ENCODE data around the gene MYCN. TPM values are rescaled to one million over a fixed set of nuclear protein-coding genes. Genes with fewer than 3 reads are reported as not detected.

The MYCN gene
- total and polyA plus RNA-seq, 2 donors (not counting 1 experiment from before 2014, with no cell fraction given), result not detected

DNA sequence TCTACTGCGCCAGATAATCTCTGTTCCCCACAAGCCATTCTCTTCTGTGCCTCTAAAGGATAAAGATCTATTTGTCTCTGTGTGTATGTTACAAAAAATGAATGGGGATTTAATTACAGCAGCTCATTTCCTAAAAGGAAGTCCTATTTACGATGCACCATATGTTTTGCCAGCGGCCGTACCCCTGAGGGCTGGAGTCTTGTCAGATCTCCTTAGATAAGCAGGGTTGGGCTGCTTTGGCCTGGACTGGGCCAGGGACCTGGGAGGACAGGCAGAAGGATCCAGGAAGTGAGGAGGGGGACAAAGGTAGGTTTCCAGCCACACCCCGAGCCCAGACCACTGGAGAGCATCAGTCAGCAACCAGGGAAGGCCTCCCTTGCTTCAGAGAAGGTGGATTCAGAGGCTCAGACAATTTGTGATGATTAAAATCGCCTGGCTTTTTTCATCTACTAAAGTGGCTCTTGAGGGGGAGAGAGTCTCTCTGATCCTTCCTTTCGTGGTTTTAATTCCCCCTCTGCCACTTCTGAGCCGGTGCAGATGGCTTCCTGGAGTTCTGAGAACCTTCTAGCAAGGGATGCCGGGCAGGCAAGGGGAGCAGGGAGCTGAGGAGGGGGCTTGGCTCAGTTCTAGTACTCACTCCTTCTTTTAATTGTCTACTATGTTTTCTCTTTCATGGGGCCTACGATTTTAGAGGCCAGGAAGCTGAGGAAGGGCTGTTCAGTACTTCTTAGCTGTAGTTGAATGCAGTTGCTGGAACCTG, 42.1 kb downstream of the MYCN start:
- Histone ChIP-seq H3K9me3 (ENCODE audit: control insufficient read depth, insufficient read depth, low read depth, low read length) (no peaks in the 10 kb centered on the region), H2AFZ (ENCODE audit: low read length) (no peak overlapping the region), H3K27me3 (ENCODE audit: control insufficient read depth, insufficient read depth, low read length) (no peaks in the 10 kb centered on the region), H3K79me2 (ENCODE audit: control insufficient read depth, insufficient read depth, low read length) (no peaks in the 10 kb centered on the region), H3K4me3 (replicated peaks in 1 of 4; ENCODE audit: control extremely low read depth in 1 of 4, insufficient read depth in 1 of 4, low read depth in 3 of 4, low read length in 4 of 4) (no peak overlapping the region), H3K36me3 (ENCODE audit: control insufficient read depth, insufficient read depth, low read length) (no peaks in the 10 kb centered on the region), H4K20me1 (ENCODE audit: control insufficient read depth, extremely low read depth, insufficient read depth, low read length) (no peaks in the 10 kb centered on the region), H3K4me2 (ENCODE audit: extremely low read depth, insufficient read depth, low read length) (no peak overlapping the region), H3K9ac (ENCODE audit: insufficient read depth, low read length) (no peak overlapping the region), H3K27ac (ENCODE audit: insufficient read depth, low read length) (no peak overlapping the region), H3K4me1 (ENCODE audit: control insufficient read depth, extremely low read depth, insufficient read depth, low read length) (no peaks in the 10 kb centered on the region)
- DNase-seq (ENCODE audit: low read depth in 2 of 2), result no peak
- TF ChIP-seq CTCF (conservative IDR thresholded peaks at IDR 0.05 in 1 of 2, IDR thresholded peaks at IDR 0.05 in 1 of 2; ENCODE audit: low read depth in 1 of 2, low read length in 2 of 2), result no peak
- TF ChIP-seq EZH2 (IDR thresholded peaks at IDR 0.05; ENCODE audit: low read length, missing control alignments), result no peak

DNA sequence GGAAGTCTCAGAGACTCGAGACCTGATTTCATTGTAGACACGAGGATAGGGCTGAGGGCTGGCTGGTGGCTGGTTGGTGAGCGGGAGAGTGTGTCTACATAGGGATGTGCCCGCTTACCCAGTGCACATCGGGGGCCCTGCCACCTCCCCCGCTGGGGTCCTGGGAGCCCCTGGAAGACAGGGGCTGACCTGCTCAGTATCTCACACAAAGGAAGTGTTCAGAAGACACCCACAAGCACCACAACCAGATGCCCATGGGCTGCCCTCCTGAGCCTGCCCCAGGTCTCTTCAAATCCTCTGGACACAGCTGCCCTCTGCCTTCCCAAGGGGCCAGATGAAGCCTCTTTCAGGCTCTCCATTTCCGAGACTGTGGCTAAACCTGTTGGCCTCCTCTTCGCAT, 43.1 kb downstream of the MYCN start:
- H4K20me1 ChIP-seq (ENCODE audit: control insufficient read depth, extremely low read depth, insufficient read depth, low read length), result no peaks in the 10 kb centered on the region
- DNase-seq (ENCODE audit: low read depth in 2 of 2), result no peak
- H2AFZ ChIP-seq (ENCODE audit: low read length), result no peak overlapping the region
- H3K9ac ChIP-seq (ENCODE audit: insufficient read depth, low read length), result no peak overlapping the region
- H3K27ac ChIP-seq (ENCODE audit: insufficient read depth, low read length), result no peak overlapping the region
- H3K27me3 ChIP-seq (ENCODE audit: control insufficient read depth, insufficient read depth, low read length), result no peaks in the 10 kb centered on the region
- H3K4me2 ChIP-seq (ENCODE audit: extremely low read depth, insufficient read depth, low read length), result no peak overlapping the region
- H3K4me1 ChIP-seq (ENCODE audit: control insufficient read depth, extremely low read depth, insufficient read depth, low read length), result no peaks in the 10 kb centered on the region
- no peaks in the 10 kb centered on the region for H3K9me3 ChIP-seq (ENCODE audit: control insufficient read depth, insufficient read depth, low read depth, low read length)
- H3K36me3 ChIP-seq (ENCODE audit: control insufficient read depth, insufficient read depth, low read length), result no peaks in the 10 kb centered on the region
- H3K4me3 ChIP-seq (replicated peaks in 1 of 4; ENCODE audit: control extremely low read depth in 1 of 4, insufficient read depth in 1 of 4, low read depth in 3 of 4, low read length in 4 of 4), result no peak overlapping the region
- TF ChIP-seq CTCF (conservative IDR thresholded peaks at IDR 0.05 in 1 of 2, IDR thresholded peaks at IDR 0.05 in 1 of 2; ENCODE audit: low read depth in 1 of 2, low read length in 2 of 2) (no peak), EZH2 (IDR thresholded peaks at IDR 0.05; ENCODE audit: low read length, missing control alignments) (no peak)
- H3K79me2 ChIP-seq (ENCODE audit: control insufficient read depth, insufficient read depth, low read length), result no peaks in the 10 kb centered on the region

GRCh38 chr2:15984368-15985255, 44.3 kb downstream of the MYCN start:
- Histone ChIP-seq H3K27ac (ENCODE audit: insufficient read depth, low read length) (no peak overlapping the region), H4K20me1 (ENCODE audit: control insufficient read depth, extremely low read depth, insufficient read depth, low read length) (no peaks in the 10 kb centered on the region), H2AFZ (ENCODE audit: low read length) (no peak overlapping the region), H3K27me3 (ENCODE audit: control insufficient read depth, insufficient read depth, low read length) (no peaks in the 10 kb centered on the region), H3K4me3 (replicated peaks in 1 of 4; ENCODE audit: control extremely low read depth in 1 of 4, insufficient read depth in 1 of 4, low read depth in 3 of 4, low read length in 4 of 4) (no peak overlapping the region), H3K36me3 (ENCODE audit: control insufficient read depth, insufficient read depth, low read length) (no peaks in the 10 kb centered on the region), H3K4me1 (ENCODE audit: control insufficient read depth, extremely low read depth, insufficient read depth, low read length) (no peaks in the 10 kb centered on the region), H3K9me3 (ENCODE audit: control insufficient read depth, insufficient read depth, low read depth, low read length) (no peaks in the 10 kb centered on the region), H3K79me2 (ENCODE audit: control insufficient read depth, insufficient read depth, low read length) (no peaks in the 10 kb centered on the region), H3K9ac (ENCODE audit: insufficient read depth, low read length) (no peak overlapping the region), H3K4me2 (ENCODE audit: extremely low read depth, insufficient read depth, low read length) (no peak overlapping the region)
- no peak for TF ChIP-seq CTCF (conservative IDR thresholded peaks at IDR 0.05 in 1 of 2, IDR thresholded peaks at IDR 0.05 in 1 of 2; ENCODE audit: low read depth in 1 of 2, low read length in 2 of 2)
- no peak for TF ChIP-seq EZH2 (IDR thresholded peaks at IDR 0.05; ENCODE audit: low read length, missing control alignments)
- DNase-seq (ENCODE audit: low read depth in 2 of 2), result no peak

Data from fibroblast of lung (primary cell).